Regular cardiac myocyte (primary cell): ENCODE results near the gene NAP1L1. TPM values are rescaled to one million over a fixed set of nuclear protein-coding genes. Genes with fewer than 3 reads are reported as not detected.

Source experiments
- total RNA-seq: library from RNA; depleted of rRNA; stranded (reverse); fragments of >200 nt; gene quantifications from 2 replicates; pipeline ENCODE4 v1.2.3, GENCODE V29; 2014

NAP1L1 gene
- total RNA-seq: 311 and 375 TPM in 2 replicates

DNA sequence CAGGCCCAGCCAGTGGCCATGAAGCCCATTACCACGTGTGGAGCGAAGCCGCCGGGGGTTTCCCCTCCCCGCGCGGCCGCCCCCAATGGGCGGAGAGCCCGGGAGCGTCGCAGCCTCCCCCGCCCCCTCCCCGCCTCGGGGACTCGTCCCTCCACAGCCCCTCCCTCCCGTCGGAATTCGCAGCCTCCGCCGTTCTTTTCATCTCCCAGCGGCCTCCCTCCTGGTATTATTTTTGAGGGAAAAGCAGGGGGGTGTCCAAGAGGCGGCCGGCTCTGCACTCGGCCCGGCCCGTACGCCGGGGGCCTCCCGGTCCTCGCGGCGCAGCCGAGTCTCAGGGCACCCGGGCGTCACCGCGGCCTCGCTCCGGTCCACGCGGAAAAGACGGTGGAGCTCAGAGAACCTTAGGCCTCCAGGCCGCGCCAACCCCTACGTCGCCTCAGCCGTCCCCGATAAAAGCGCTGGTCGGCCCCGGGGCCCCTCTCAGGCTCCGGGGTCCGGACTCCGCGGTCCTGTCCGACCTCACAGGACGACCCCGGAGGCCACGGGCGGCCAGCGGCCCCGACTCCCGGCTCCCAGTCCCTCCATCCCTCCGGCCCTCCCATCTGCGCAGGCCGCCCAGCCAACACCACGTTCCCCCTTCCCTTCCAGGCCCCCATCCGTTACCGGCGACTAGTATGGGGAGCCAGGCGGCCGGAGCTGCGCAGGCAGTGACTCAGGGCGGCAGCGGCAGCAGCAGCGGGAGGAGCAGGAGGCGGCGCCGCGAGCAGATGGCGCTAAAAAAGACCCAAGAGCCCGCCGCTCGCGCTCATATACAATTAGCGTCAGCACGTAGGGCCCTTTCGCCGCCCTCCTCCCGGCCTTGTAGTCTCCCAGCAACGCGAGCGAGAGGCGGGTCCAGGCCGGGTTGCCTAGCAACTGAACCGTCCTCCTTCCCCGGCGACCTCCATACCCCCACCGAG, at the start of gene NAP1L1:
NAP1L1 (minus strand) TSS at position 782 of the 959 bp plus-strand sequence. CDS start 10,466 bp downstream, outside the sequence.

GRCh38 chr12:76031414-76032042, 53.0 kb downstream of the NAP1L1 start, which contains the start of gene PHLDA1:
Gene PHLDA1 (minus strand): TSS chr12:76031776.

Other genes with a start within 250 kb of the NAP1L1 start
- gene PHLDA1, start 52.9 kb downstream of the NAP1L1 start, total RNA-seq: 78.9 and 101 TPM in 2 replicates